ENCODE measurements around the gene PABPC3.

PABPC3 gene

GRCh38 chr13:25095851-25096453 lies at the start of gene PABPC3:
TSS of gene PABPC3 (plus strand) at chr13:25096136. CDS start at chr13:25096199, 63 bp downstream.
- DNase-seq (ENCODE audit: low read depth, low spot score): no peak

- DNase-seq (ENCODE audit: low read depth, low spot score): no peak
Observed at GRCh38 chr13:25046274-25046984, 49.5 kb upstream of the PABPC3 start.

DNA sequence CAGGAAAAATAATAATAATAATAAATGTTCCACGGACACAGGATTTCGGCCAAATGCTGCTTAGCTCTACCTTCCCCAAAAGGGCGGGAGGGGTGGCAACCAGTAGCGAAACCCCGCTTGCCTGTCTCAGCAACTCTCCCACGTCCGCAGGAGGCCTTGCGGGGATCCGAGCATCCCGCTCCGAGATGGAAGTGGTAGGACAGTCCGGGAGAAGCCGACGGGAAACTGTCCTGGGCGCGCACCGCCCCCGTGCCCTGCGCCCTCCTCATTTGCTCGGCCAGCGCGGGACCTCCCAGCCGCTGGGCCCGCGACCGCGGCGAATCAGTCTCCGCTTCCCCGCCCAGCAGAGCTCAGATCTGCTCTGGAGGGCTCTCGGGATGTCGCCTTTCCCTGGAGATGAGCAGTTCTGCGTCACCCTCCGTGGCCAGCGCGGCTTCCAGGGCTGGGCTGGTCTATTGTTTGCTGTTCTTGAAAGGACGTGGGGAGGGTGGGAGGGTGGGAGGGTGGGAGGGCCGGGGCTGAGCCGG lies 48.9 kb upstream of the PABPC3 start:
- no peak for DNase-seq (ENCODE audit: low read depth, low spot score)

DNA sequence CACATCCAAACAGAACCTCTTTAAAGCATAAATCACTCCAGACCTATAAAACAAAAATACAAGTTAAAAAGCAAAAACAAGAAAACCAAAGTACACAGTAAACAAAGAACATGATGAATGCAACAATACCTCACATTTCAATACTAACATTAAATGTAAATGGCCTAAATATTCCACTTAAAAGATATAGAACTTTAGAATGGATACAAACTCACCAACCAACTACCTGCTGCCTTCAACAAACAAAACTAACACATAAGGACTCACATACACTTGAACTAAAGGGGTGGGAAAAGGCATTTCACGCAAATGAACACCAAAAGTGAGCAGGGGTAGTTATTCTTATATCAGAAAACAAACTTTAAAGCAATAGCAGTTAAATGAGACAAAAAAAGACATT lies 44.9 kb upstream of the PABPC3 start:
- no peak for DNase-seq (ENCODE audit: low read depth, low spot score)

GRCh38 chr13:25059166-25059565 lies 36.8 kb upstream of the PABPC3 start:
- no peak for DNase-seq (ENCODE audit: low read depth, low spot score)

DNA sequence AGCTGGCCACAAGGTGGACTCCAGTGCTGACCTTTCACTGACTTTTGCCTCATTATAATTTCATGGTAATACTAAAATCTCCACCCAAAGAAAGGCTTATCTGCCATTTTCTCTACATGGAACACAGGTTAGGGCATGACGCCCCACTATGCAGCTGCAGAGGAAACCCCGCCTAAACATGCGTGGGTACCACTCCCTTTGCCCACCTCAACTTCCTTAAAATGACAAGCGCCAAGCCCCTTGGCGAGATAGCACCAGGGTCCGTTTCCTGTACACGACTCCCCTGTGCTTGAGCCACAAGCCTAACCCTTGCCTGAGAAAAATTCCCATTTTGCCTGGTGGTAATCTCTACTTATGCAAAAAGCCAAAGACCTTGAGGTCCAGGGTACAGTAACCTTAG lies 36.0 kb upstream of the PABPC3 start:
- no peak for DNase-seq (ENCODE audit: low read depth, low spot score)

DNA sequence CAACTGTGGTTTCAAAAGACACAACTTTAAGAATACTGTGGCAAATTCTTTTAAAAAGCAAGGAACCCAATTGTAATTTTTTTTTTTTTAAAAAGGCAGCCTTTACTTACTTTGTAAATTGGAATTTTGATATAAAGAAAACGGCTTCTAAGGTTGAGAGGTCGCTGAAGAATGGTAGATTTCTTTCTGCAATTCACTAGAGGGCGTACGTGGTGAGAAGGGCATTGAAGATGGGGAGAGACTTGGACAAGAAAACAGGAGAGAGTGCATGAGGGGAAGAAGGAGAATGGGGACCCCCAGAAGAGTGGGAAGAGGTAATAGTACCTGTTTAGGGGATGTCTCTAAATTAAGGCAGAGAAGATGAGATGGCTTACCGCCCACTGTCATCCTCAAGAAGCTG lies 33.5 kb upstream of the PABPC3 start:
- no peak for DNase-seq (ENCODE audit: low read depth, low spot score)

- no peak for DNase-seq (ENCODE audit: low read depth, low spot score)
Observed at GRCh38 chr13:25064396-25064795, 31.5 kb upstream of the PABPC3 start.

- no peak for DNase-seq (ENCODE audit: low read depth, low spot score)
Observed at GRCh38 chr13:25065974-25066770, 29.8 kb upstream of the PABPC3 start.

DNA sequence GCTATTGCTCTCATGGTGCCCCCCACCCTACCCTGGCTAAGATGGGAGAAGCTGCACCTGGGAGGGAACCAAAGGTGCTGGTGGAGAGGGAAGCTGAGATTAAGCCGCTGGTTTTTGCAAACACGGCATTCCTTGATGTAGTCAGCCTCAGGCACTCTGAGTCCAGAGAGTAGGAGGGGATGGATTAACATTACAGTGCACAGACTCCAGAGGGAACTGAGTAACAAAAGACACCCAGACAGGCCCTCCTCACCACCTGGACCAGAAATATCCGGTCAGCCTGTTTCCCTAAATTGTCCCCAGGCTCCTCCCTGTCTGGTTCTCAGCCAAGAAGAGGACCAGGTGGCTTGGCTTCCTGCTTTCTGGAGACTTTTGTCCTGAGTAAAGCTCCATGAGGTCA lies 28.9 kb upstream of the PABPC3 start:
- no peak for DNase-seq (ENCODE audit: low read depth, low spot score)

GRCh38 chr13:25068810-25069209 lies 27.1 kb upstream of the PABPC3 start:
- no peak for DNase-seq (ENCODE audit: low read depth, low spot score)

DNA sequence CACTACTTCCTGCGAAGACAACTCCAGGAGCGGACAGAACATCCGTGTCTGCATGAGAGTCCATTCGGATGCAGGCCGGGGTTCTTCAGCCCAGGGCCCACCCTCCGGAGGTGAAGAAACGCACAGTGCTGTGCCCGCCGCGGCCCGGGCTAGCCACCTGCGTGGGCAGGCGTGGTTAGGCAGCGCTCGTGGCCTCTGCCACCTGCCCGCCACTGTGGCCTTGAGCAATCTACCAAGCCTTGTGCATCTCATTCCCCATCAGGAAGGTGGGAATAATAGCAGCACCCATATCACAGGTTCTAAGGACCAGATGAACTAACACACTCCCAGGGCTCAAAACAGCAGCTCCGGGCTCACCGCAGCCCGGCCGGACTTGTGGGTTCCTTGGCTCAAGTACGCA lies 26.7 kb upstream of the PABPC3 start:
- no peak for DNase-seq (ENCODE audit: low read depth, low spot score)

DNA sequence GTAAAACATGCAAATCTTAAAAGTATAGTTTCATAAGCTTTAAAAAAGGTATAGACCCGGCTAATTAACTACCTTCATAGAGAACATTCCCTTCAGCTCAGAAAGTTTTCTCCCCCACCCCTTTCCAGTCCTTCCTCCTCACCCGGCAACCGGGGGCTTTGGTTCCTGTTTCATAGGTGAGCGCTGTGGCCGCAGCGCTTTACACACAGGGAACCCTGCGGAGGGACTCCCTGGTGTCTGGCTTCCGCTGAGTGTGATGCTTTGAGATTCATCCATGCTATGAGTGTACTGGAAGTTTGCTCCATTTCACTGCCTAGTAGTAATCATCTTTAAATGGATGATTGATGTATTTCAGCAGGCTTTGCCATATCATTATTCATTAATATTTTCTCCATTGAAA lies 26.0 kb upstream of the PABPC3 start:
- DNase-seq (ENCODE audit: low read depth, low spot score): no peak

DNA sequence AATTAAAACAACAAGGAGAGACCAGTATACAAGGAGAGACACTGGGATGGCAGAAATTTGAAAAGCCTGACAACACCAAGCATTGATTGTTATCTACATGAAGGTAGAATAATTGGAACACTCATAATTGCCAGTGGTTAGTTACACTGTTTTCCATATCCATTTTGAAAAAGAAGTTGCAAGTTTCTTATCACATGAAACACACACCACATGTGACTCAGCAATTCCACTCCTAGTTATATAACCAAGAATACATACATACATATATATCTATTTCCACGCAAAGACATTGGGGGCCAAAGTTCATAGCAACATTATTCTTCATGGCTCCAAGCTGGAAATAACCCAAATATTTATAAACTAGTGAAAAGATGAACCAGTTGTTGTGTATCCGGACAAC lies 15.2 kb upstream of the PABPC3 start:
- no peak for DNase-seq (ENCODE audit: low read depth, low spot score)

DNA sequence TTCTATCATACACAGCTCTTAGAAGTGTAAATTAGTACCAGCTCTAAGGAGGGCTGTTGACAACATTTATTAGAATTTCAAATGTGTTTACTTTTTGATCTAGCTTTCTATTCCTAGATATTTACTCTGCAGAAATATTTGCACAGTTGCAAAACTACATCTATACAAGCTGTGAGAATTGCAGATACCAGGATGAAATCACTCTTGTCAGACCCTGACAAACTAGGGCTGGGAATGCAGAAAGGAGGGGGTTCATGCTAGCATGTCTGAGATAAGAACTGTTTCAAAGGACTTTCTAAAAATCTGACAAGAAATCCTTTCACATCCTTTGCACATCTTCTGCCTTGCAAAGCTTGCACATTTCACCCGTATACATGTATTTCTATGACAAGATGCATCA lies 11.8 kb upstream of the PABPC3 start:
- DNase-seq (ENCODE audit: low read depth, low spot score): no peak

GRCh38 chr13:25085125-25085742 lies 10.7 kb upstream of the PABPC3 start:
- no peak for DNase-seq (ENCODE audit: low read depth, low spot score)

DNA sequence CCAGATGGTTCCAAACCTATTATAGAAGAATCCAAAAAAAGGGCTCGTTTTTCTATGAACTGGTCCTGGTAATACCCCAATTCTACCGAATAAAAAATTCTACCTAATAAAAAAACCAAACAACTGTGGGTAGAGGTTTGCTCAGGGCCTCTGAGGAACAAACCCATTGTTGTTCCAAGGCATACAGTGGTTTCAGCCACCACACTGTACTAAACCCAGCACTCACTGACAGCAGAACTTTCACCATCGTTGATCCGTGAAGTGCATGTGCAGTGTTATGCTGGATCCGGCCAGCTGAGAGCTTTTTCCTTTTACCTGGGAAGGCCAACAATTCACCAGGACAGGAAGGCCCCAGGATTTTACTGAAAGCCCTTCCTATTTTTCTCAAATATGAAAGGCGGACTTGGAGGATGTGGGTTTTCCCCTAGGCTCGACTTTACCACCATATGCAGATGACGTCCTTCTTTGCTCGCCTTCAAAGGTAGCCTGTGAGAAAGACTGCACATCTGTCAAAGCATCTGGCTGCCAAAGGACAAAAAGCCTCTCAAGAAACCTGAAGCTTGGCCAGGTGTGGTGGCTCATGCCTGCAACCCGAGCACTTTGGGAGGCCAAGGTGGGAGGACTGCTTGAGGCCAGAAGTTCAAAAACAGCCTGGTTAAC lies 7.2 kb upstream of the PABPC3 start:
- DNase-seq (ENCODE audit: low read depth, low spot score): no peak

GRCh38 chr13:25097426-25097825 lies 1.5 kb downstream of the PABPC3 start:
- DNase-seq (ENCODE audit: low read depth, low spot score): no peak

- DNase-seq (ENCODE audit: low read depth, low spot score): no peak
Observed at GRCh38 chr13:25103711-25104110, 7.8 kb downstream of the PABPC3 start.

DNA sequence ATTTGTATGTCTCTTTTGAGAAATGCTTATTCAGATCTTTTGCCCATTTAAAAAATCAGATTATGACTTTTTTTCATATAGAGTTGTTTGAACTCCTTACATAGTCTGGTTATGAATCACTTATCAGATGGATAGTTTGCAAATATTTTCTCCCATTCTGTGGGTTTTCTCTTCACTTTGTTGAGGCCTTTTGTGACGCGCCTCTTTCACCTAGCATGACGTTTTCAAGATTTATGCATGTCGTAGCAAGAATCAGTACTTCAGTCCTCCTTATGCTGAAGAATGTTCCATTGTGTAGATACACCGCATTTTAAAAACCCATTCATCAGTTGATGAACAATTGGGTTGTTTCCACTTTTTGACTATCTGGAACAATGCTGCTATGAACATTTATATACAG lies 13.4 kb downstream of the PABPC3 start:
- DNase-seq (ENCODE audit: low read depth, low spot score): no peak

DNA sequence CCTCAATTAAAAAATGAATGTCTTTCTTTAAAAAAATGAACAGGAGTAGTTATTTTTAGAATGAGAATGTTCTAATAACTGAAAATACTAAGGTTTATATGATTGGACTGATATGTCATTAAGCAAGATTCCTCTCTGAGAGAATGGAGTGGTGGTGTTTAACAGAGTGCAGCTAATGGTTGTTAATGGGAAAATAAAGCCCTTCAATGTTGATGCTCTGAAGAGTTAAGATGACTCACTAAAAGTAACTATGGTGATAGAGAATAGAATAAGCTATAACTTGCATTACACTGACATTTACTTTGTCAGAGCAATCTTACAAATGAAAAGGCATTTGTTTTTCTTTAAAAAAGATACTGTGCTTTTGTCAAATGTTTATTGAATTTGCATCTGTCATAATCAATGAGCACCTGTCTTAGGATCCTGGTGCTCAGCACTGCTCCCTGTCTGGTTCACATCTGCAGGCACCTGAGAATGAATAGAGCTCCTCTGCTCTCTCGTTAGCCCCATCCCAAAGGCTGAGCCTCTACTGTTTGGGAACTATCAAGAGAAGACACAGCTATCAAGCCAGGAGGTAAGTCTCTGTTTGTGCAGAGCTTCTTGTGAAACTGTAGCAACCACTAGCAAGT lies 15.1 kb downstream of the PABPC3 start:
- no peak for DNase-seq (ENCODE audit: low read depth, low spot score)
